GM12891 (cell line): ENCODE results near the gene TLL1.

Experiments used
- PAX5 ChIP-seq: IDR thresholded peaks from 2 replicates; pipeline ENCODE4 v1.6.1; 2011; ENCODE audit warnings: low read length, moderate library complexity, mild to moderate bottlenecking; ENCODE audit not compliant: insufficient read depth, severe bottlenecking
- POLR2A ChIP-seq: IDR thresholded peaks from 2 replicates; pipeline ENCODE4 v1.6.1; 2011; ENCODE audit warnings: low read depth, low read length, control low read depth
- POLR2AphosphoS5 ChIP-seq: IDR thresholded peaks from 2 replicates; pipeline ENCODE4 v1.6.1; 2011; ENCODE audit warnings: low read depth, low read length, control low read depth
- POU2F2 ChIP-seq: IDR thresholded peaks from 2 replicates; pipeline ENCODE4 v1.6.1; 2011; ENCODE audit warnings: low read depth, mild to moderate bottlenecking, control low read depth, low read length, moderate library complexity
- SPI1 ChIP-seq: IDR thresholded peaks from 2 replicates; pipeline ENCODE4 v1.6.1; 2011; ENCODE audit warnings: low read depth, low read length, control low read depth
- TAF1 ChIP-seq: IDR thresholded peaks from 2 replicates; pipeline ENCODE4 v1.6.1; 2011; ENCODE audit warnings: low read depth, low read length, control low read depth

DNA sequence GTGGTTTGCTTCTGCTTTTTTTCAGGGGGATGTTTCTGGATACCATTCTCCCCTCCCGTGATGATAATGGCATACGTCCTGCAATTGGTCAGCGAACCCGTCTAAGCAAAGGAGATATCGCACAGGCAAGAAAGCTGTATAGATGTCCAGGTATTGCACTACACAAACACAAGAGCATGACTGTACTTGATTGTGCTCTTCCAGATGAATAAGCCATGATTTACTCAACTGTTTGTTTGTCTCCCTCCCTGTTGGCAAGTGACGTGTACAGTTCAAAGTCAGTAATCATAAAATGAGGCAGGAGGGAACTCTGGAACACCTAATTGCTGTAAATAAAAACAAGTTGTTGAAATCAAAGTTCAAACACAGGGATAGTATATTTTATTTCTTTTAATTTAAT lies 141.4 kb downstream of the TLL1 start:
- TF ChIP-seq POLR2AphosphoS5 (no peak), POLR2A (no peak), TAF1 (no peak), POU2F2 (no peak), SPI1 (no peak), PAX5 (no peak)
